WTC11 (cell line): ENCODE data around the gene XPR1. TPM values are rescaled to one million over a fixed set of nuclear protein-coding genes. Genes with fewer than 3 reads are reported as not detected.

Experiments
- ATAC-seq: fragments of 200-7000 bp; cut with Tn5 transposase; 2 replicates; pipeline ENCODE4 v1.10.0; 2021; ENCODE audit warnings: mild to moderate bottlenecking, moderate library complexity
- CTCF ChIA-PET: fragments of 300-600 bp; sonication (Branson Sonifier 250); formaldehyde crosslinking; loops from one replicate; lab custom pipeline; 2021; ENCODE audit warnings: antibody characterized with exemption; lab: Charles Lee
- POLR2A ChIA-PET: fragments of 350-600 bp; sonication (Branson Sonifier 250); formaldehyde crosslinking; loops from one replicate; lab custom pipeline; 2021; ENCODE audit warnings: antibody characterized with exemption; lab: Charles Lee
- DNase-seq: peaks from one replicate; pipeline ENCODE4 v3.0.0; 2021; ENCODE audit warnings: low spot score
- H3K27ac Mint-ChIP-seq: 2 replicates; pipeline ENCODE4 v1.8.0; 2021; ENCODE audit warnings: mixed read lengths
- H3K27me3 Mint-ChIP-seq: 2 replicates; pipeline ENCODE4 v1.8.0; 2021; ENCODE audit warnings: low read depth, mild to moderate bottlenecking, moderate library complexity, mixed read lengths
- H3K36me3 Mint-ChIP-seq: 2 replicates; pipeline ENCODE4 v1.8.0; 2021; ENCODE audit warnings: mixed read lengths
- H3K4me1 Mint-ChIP-seq: 2 replicates; pipeline ENCODE4 v1.8.0; 2022; ENCODE audit warnings: mixed read lengths
- H3K4me3 Mint-ChIP-seq: 2 replicates; pipeline ENCODE4 v1.8.0; 2021; ENCODE audit warnings: mild to moderate bottlenecking, moderate library complexity, mixed read lengths
- H3K9me3 Mint-ChIP-seq: 2 replicates; pipeline ENCODE4 v1.8.0; 2021; ENCODE audit warnings: mixed read lengths
- ELF4 ChIP-seq: sonication (generic); formaldehyde crosslinking; IDR thresholded peaks from 2 replicates; pipeline ENCODE4 v1.8.1; 2022; ENCODE audit warnings: low read depth, mild to moderate bottlenecking, moderate library complexity, missing genetic modification reagents
- EMX1 ChIP-seq: fragments of 250-450 bp; sonication (Bioruptor Pico); IDR thresholded peaks from 2 replicates; pipeline ENCODE4 v1.8.0; 2021; ENCODE audit warnings: mild to moderate bottlenecking
- ETV6 ChIP-seq: sonication (generic); formaldehyde crosslinking; IDR thresholded peaks from 2 replicates; pipeline ENCODE4 v1.8.1; 2022; ENCODE audit warnings: mild to moderate bottlenecking, missing genetic modification reagents
- FOXJ3 ChIP-seq: sonication (generic); formaldehyde crosslinking; IDR thresholded peaks from 2 replicates; pipeline ENCODE4 v1.9.0; 2021; ENCODE audit warnings: missing genetic modification reagents, mild to moderate bottlenecking, borderline replicate concordance
- GABPB1 ChIP-seq: sonication (generic); formaldehyde crosslinking; IDR thresholded peaks from 2 replicates; pipeline ENCODE4 v1.8.1; 2023; ENCODE audit warnings: mild to moderate bottlenecking, missing genetic modification reagents
- HMGXB4 ChIP-seq: sonication (generic); formaldehyde crosslinking; IDR thresholded peaks from 2 replicates; pipeline ENCODE4 v1.8.1; 2023; ENCODE audit warnings: mild to moderate bottlenecking, moderate library complexity, missing genetic modification reagents
- JAZF1 ChIP-seq: fragments of 250-450 bp; sonication (Bioruptor Pico); IDR thresholded peaks from 2 replicates; pipeline ENCODE4 v1.9.0; 2021; ENCODE audit warnings: moderate library complexity, mild to moderate bottlenecking, inconsistent platforms
- JUN ChIP-seq: sonication (generic); formaldehyde crosslinking; IDR thresholded peaks from 2 replicates; pipeline ENCODE4 v1.8.0; 2023; ENCODE audit warnings: mild to moderate bottlenecking, missing genetic modification reagents
- NR1H2 ChIP-seq: sonication (generic); formaldehyde crosslinking; IDR thresholded peaks from 2 replicates; pipeline ENCODE4 v1.9.0; 2021; ENCODE audit warnings: mild to moderate bottlenecking, moderate library complexity, missing genetic modification reagents
- NR2C2 ChIP-seq: sonication (generic); formaldehyde crosslinking; IDR thresholded peaks from 2 replicates; pipeline ENCODE4 v1.8.0; 2022; ENCODE audit warnings: mild to moderate bottlenecking, missing genetic modification reagents
- PRRX2 ChIP-seq: fragments of 250-450 bp; sonication (Bioruptor Pico); IDR thresholded peaks from 2 replicates; pipeline ENCODE4 v1.8.0; 2021; ENCODE audit warnings: mild to moderate bottlenecking
- SMAD3 ChIP-seq: sonication (generic); formaldehyde crosslinking; IDR thresholded peaks from 2 replicates; pipeline ENCODE4 v1.8.0; 2022; ENCODE audit warnings: missing genetic modification reagents, mild to moderate bottlenecking, borderline replicate concordance
- SMAD4 ChIP-seq: sonication (generic); formaldehyde crosslinking; IDR thresholded peaks from 2 replicates; pipeline ENCODE4 v1.8.0; 2022; ENCODE audit warnings: mild to moderate bottlenecking, missing genetic modification reagents
- TEAD1 ChIP-seq: sonication (generic); formaldehyde crosslinking; IDR thresholded peaks from 2 replicates; pipeline ENCODE4 v1.8.0; 2022; ENCODE audit warnings: mild to moderate bottlenecking, missing genetic modification reagents
- TEAD4 ChIP-seq: sonication (generic); formaldehyde crosslinking; IDR thresholded peaks from 2 replicates; pipeline ENCODE4 v1.8.0; 2022; ENCODE audit warnings: mild to moderate bottlenecking, missing genetic modification reagents
- TP53 ChIP-seq: sonication (generic); formaldehyde crosslinking; IDR thresholded peaks from 2 replicates; pipeline ENCODE4 v1.8.1; 2023; ENCODE audit warnings: mild to moderate bottlenecking, missing genetic modification reagents
- ZNF121 ChIP-seq: sonication (generic); formaldehyde crosslinking; IDR thresholded peaks from 2 replicates; pipeline ENCODE4 v1.8.0; 2023; ENCODE audit warnings: missing genetic modification reagents
- ZNF232 ChIP-seq: sonication (generic); formaldehyde crosslinking; IDR thresholded peaks from 2 replicates; pipeline ENCODE4 v1.8.0; 2022; ENCODE audit warnings: mild to moderate bottlenecking, missing genetic modification reagents
- ZNF423 ChIP-seq: fragments of 250-450 bp; sonication (Bioruptor Pico); IDR thresholded peaks from 2 replicates; pipeline ENCODE4 v2.1.2; 2022; ENCODE audit warnings: mild to moderate bottlenecking, moderate library complexity
- ZSCAN18 ChIP-seq: fragments of 250-450 bp; sonication (Bioruptor Pico); IDR thresholded peaks from 2 replicates; pipeline ENCODE4 v2.1.2; 2022; ENCODE audit warnings: mild to moderate bottlenecking, moderate library complexity
- total RNA-seq: library from RNA; stranded (reverse); gene quantifications from 3 replicates; pipeline ENCODE4 v1.2.3, GENCODE V29; 2021
- TF ChIP-seq, protein P1 (sequence below): sonication (generic); formaldehyde crosslinking; IDR thresholded peaks from 2 replicates; pipeline ENCODE4 v1.8.1; 2023; ENCODE audit warnings: mild to moderate bottlenecking, missing genetic modification reagents
- TF ChIP-seq, protein P2 (sequence below): sonication (generic); formaldehyde crosslinking; conservative IDR thresholded peaks from 2 replicates; pipeline ENCODE4 v1.8.1; 2023; ENCODE audit warnings: mild to moderate bottlenecking, low read depth, missing genetic modification reagents, moderate library complexity
- TF ChIP-seq, protein P3 (sequence below): sonication (generic); formaldehyde crosslinking; IDR thresholded peaks from 2 replicates; pipeline ENCODE4 v1.8.1; 2023; ENCODE audit warnings: mild to moderate bottlenecking, missing genetic modification reagents, moderate library complexity

The XPR1 gene
- total RNA-seq, 1 experiment from 2014 or later = 34.6 TPM

DNA sequence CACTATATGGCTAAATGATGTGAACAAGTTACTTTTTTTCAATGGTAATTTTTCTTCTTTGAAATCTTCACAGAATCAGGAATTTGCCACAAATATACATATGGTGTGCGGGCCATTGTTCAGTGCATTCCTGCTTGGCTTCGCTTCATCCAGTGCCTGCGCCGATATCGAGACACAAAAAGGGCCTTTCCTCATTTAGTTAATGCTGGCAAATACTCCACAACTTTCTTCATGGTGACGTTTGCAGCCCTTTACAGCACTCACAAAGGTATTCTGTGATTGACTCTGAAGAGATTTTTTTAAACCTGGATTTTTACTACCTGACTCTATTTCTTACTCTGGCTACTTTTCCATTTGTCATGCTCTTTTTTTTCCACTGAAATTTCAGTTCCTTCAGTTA, 204.6 kb downstream of the XPR1 start (continued):
- TF ChIP-seq SMAD3 (CRISPR knock-in tag) (no peak), GABPB1 (CRISPR knock-in tag) (no peak), TEAD4 (CRISPR knock-in tag) (no peak), ELF4 (no peak), ETV6 (CRISPR knock-in tag) (no peak)
- TF ChIP-seq, protein P1, sequence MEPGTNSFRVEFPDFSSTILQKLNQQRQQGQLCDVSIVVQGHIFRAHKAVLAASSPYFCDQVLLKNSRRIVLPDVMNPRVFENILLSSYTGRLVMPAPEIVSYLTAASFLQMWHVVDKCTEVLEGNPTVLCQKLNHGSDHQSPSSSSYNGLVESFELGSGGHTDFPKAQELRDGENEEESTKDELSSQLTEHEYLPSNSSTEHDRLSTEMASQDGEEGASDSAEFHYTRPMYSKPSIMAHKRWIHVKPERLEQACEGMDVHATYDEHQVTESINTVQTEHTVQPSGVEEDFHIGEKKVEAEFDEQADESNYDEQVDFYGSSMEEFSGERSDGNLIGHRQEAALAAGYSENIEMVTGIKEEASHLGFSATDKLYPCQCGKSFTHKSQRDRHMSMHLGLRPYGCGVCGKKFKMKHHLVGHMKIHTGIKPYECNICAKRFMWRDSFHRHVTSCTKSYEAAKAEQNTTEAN (CRISPR knock-in tag) = no peak

- POLR2A ChIA-PET = no interaction called here
- H3K27me3 Mint-ChIP-seq = no peaks in the 10 kb centered on the region
- peaks cover 32% of the 10 kb centered on the region for H3K36me3 Mint-ChIP-seq
- DNase-seq (no peak), ATAC-seq (no peak; the same call in 1 of the 2 replicates)
- peak overlapping the region; percentile 15 for H3K27ac Mint-ChIP-seq
- no peak for TF ChIP-seq TEAD4 (CRISPR knock-in tag)
- no peak for TF ChIP-seq HMGXB4 (CRISPR knock-in tag)
- TF ChIP-seq, protein P2, sequence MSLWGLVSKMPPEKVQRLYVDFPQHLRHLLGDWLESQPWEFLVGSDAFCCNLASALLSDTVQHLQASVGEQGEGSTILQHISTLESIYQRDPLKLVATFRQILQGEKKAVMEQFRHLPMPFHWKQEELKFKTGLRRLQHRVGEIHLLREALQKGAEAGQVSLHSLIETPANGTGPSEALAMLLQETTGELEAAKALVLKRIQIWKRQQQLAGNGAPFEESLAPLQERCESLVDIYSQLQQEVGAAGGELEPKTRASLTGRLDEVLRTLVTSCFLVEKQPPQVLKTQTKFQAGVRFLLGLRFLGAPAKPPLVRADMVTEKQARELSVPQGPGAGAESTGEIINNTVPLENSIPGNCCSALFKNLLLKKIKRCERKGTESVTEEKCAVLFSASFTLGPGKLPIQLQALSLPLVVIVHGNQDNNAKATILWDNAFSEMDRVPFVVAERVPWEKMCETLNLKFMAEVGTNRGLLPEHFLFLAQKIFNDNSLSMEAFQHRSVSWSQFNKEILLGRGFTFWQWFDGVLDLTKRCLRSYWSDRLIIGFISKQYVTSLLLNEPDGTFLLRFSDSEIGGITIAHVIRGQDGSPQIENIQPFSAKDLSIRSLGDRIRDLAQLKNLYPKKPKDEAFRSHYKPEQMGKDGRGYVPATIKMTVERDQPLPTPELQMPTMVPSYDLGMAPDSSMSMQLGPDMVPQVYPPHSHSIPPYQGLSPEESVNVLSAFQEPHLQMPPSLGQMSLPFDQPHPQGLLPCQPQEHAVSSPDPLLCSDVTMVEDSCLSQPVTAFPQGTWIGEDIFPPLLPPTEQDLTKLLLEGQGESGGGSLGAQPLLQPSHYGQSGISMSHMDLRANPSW (CRISPR knock-in tag) = no peak
- no peak for TF ChIP-seq PRRX2 (CRISPR knock-in tag)
- no peak for TF ChIP-seq ZNF121 (CRISPR knock-in tag)
- no peak for TF ChIP-seq NR2C2 (CRISPR knock-in tag)
- no peak for TF ChIP-seq TP53 (CRISPR knock-in tag)
- TF ChIP-seq TEAD1 = no peak
- no peak for TF ChIP-seq JAZF1 (CRISPR knock-in tag)
- TF ChIP-seq EMX1 (CRISPR knock-in tag) = no peak
- TF ChIP-seq NR1H2 (CRISPR knock-in tag) = no peak
- TF ChIP-seq ZSCAN18 (CRISPR knock-in tag) = no peak
- TF ChIP-seq, protein P3, sequence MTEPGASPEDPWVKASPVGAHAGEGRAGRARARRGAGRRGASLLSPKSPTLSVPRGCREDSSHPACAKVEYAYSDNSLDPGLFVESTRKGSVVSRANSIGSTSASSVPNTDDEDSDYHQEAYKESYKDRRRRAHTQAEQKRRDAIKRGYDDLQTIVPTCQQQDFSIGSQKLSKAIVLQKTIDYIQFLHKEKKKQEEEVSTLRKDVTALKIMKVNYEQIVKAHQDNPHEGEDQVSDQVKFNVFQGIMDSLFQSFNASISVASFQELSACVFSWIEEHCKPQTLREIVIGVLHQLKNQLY (CRISPR knock-in tag) = no peak
- CTCF ChIA-PET = no interaction called here
- no peak overlapping the region; the same call in 1 of the 2 replicates for H3K4me3 Mint-ChIP-seq
- H3K9me3 Mint-ChIP-seq = peaks cover 24% of the 10 kb centered on the region
- peaks cover 33% of the 10 kb centered on the region for H3K4me1 Mint-ChIP-seq
Measured at GRCh38 chr1:180837020-180837419, 205.2 kb downstream of the XPR1 start.

DNA sequence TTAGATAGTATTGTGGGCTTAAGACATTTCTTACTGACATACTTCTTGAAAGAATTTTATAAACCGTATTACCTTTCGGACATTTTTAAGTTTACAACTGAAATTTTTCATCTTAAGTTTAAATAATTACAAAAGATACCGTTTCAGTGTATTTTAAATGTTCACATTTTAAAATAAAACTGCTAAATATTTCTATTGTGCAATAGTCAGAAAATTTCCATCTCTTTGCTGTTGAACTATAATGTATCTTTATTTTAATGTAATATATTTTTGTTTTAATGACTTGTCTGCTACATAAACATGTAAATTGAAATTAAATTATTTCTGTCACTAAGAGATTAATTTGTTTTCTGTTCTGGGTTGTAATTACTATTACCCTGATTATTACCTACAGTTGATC, 206.7 kb downstream of the XPR1 start:
- ChIA-PET CTCF (no interaction called here), POLR2A (no interaction called here)
- H3K4me1 Mint-ChIP-seq = peaks cover 43% of the 10 kb centered on the region
- H3K9me3 Mint-ChIP-seq = peaks cover 9% of the 10 kb centered on the region
- TF ChIP-seq JUN (no peak), ZSCAN18 (CRISPR knock-in tag) (no peak), ZNF232 (CRISPR knock-in tag) (no peak), ZNF423 (no peak), FOXJ3 (CRISPR knock-in tag) (no peak), SMAD4 (CRISPR knock-in tag) (no peak)
- H3K4me3 Mint-ChIP-seq = no peak overlapping the region
- H3K36me3 Mint-ChIP-seq = peaks cover 16% of the 10 kb centered on the region
- DNase-seq (no peak), ATAC-seq (no peak)
- H3K27ac Mint-ChIP-seq = no peak overlapping the region
- H3K27me3 Mint-ChIP-seq = no peaks in the 10 kb centered on the region
